OCI-LY7 (cell line): ENCODE measurements around the gene LONP2.
"Not testable (repeated sequence)": the region's sequence is repeated elsewhere in the genome, so short reads cannot be mapped to it uniquely, and the experiment has no call there.

Source experiments
- CTCF ChIP-seq: fragments of 200-600 bp; sonication (generic); conservative IDR thresholded peaks from 2 replicates; pipeline ENCODE4 v1.5.1; 2014; ENCODE audit warnings: mild to moderate bottlenecking, antibody characterized with exemption, low read length, moderate library complexity, mixed read lengths
- EZH2phosphoT487 ChIP-seq: fragments of 200-600 bp; sonication (generic); IDR thresholded peaks from 2 replicates; pipeline ENCODE4 v1.6.1; 2018; ENCODE audit warnings: low read depth, borderline replicate concordance, mild to moderate bottlenecking, mixed run types, antibody characterized with exemption, low read length, moderate library complexity, mixed read lengths

GRCh38 chr16:48402547-48402946, 158.4 kb downstream of the LONP2 start:
- TF ChIP-seq CTCF, EZH2phosphoT487: not testable (repeated sequence)
